MM.1S (cell line): ENCODE data around the gene CCDC88C.

Experiments
- DNase-seq: peaks from one replicate; pipeline ENCODE4 v3.0.0-alpha.2; 2015
- H2AFZ ChIP-seq: fragments of 300-600 bp; sonication (generic); 2 replicates; pipeline ENCODE4 v1.6.0; 2016; ENCODE audit warnings: antibody characterized with exemption, low read length
- H3F3A ChIP-seq: fragments of 300-600 bp; sonication (generic); 2 replicates; pipeline ENCODE4 v1.6.1; 2016; ENCODE audit warnings: mild to moderate bottlenecking, antibody characterized with exemption, low read length, moderate library complexity, mixed read lengths; ENCODE audit not compliant: insufficient read depth
- H3K27ac ChIP-seq: fragments of 300-600 bp; sonication (generic); 2 replicates; pipeline ENCODE4 v1.5.1; 2016; ENCODE audit warnings: mild to moderate bottlenecking, low read length
- H3K27me3 ChIP-seq: fragments of 300-600 bp; sonication (generic); replicated peaks from 2 replicates; pipeline ENCODE4 v1.6.0; 2016; ENCODE audit warnings: low read length; ENCODE audit not compliant: insufficient read depth
- H3K36me3 ChIP-seq: fragments of 300-600 bp; sonication (generic); replicated peaks from 2 replicates; pipeline ENCODE4 v1.6.1; 2016; ENCODE audit warnings: mild to moderate bottlenecking, low read length, mixed read lengths; ENCODE audit not compliant: insufficient read depth
- H3K4me1 ChIP-seq: fragments of 300-600 bp; sonication (generic); 2 replicates; pipeline ENCODE4 v1.6.1; 2016; ENCODE audit warnings: low read length, mixed read lengths
- H3K4me2 ChIP-seq: fragments of 300-600 bp; sonication (generic); 2 replicates; pipeline ENCODE4 v1.6.0; 2016; ENCODE audit warnings: low read depth, low read length
- H3K4me3 ChIP-seq: fragments of 300-600 bp; sonication (generic); 2 replicates; pipeline ENCODE4 v1.5.1; 2016; ENCODE audit warnings: low read length, mixed read lengths
- H3K79me2 ChIP-seq: fragments of 300-600 bp; sonication (generic); 2 replicates; pipeline ENCODE4 v1.6.1; 2016; ENCODE audit warnings: mixed run types, low read length, mixed read lengths
- H3K9ac ChIP-seq: fragments of 300-600 bp; sonication (generic); 2 replicates; pipeline ENCODE4 v1.6.1; 2016; ENCODE audit warnings: low read length, mixed read lengths
- H3K9me2 ChIP-seq: fragments of 300-600 bp; sonication (generic); replicated peaks from 2 replicates; pipeline ENCODE4 v1.6.1; 2016; ENCODE audit warnings: mild to moderate bottlenecking, low read length, mixed read lengths; ENCODE audit not compliant: insufficient read depth
- H3K9me3 ChIP-seq: fragments of 300-600 bp; sonication (generic); replicated peaks from 2 replicates; pipeline ENCODE4 v1.6.1; 2016; ENCODE audit warnings: mild to moderate bottlenecking, low read length, mixed read lengths; ENCODE audit not compliant: insufficient read depth
- H4K20me1 ChIP-seq: fragments of 300-600 bp; sonication (generic); 2 replicates; pipeline ENCODE4 v1.6.1; 2016; ENCODE audit warnings: mild to moderate bottlenecking, low read length, moderate library complexity, mixed read lengths; ENCODE audit not compliant: insufficient read depth
- EZH2 ChIP-seq: fragments of 300-600 bp; sonication (generic); optimal IDR thresholded peaks from 2 replicates; pipeline ENCODE3; 2017; ENCODE audit warnings: low read depth, mild to moderate bottlenecking, antibody characterized with exemption, low read length, mixed read lengths
- EZH2phosphoT487 ChIP-seq: fragments of 300-600 bp; sonication (generic); IDR thresholded peaks from 2 replicates; pipeline ENCODE4 v1.6.1; 2018; ENCODE audit warnings: antibody characterized with exemption, low read length
- TF ChIP-seq, protein P1 (sequence below): fragments of 300-600 bp; sonication (generic); IDR thresholded peaks from 2 replicates; pipeline ENCODE4 v1.5.1; 2016; ENCODE audit warnings: antibody characterized with exemption, low read length, mixed read lengths

Gene CCDC88C

DNA sequence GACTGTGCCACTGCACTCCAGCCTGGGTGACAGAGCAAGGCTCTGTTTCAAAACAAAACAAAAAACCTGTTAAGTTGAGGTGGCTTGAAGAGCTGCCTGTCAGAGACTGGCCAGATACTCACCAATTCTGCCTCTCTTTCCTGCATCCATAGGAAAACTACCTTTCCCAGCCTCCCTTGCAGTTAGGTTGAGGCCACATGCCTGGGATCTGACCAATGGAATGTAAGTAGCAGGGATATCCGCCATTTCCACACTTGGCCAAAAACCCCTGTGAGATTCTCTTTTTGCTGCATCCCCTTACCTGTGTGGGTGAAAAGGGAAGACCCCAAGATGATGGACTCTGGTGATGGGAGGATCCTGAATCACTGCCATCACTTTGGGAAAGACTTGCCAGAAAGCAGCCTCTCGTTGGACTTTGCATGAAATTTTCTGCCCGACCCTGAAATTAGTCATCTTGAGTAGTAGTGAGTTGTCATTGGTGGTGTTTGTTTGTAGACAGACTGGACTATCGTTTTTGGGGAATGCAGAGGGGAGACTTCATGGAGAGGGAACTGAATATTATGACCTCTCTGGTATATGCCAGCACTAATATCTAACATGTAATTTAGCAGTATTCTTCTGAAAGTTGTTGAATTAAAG, 187.1 kb downstream of the CCDC88C start:
- Histone ChIP-seq H3K79me2 (no peaks in the 10 kb centered on the region), H3K9me2 (no peaks in the 10 kb centered on the region), H4K20me1 (no peaks in the 10 kb centered on the region), H3K4me2 (no peak overlapping the region), H3K27ac (peak overlapping the region; percentile 64; the same call in 1 of the 2 replicates), H3K4me1 (peaks cover 20% of the 10 kb centered on the region), H3K9me3 (no peaks in the 10 kb centered on the region), H3K27me3 (no peaks in the 10 kb centered on the region), H3K9ac (no peak overlapping the region), H2AFZ (no peak overlapping the region), H3F3A (no peaks in the 10 kb centered on the region), H3K4me3 (no peak overlapping the region), H3K36me3 (no peaks in the 10 kb centered on the region)
- TF ChIP-seq EZH2phosphoT487 (no peak), EZH2 (no peak)
- TF ChIP-seq, protein P1, sequence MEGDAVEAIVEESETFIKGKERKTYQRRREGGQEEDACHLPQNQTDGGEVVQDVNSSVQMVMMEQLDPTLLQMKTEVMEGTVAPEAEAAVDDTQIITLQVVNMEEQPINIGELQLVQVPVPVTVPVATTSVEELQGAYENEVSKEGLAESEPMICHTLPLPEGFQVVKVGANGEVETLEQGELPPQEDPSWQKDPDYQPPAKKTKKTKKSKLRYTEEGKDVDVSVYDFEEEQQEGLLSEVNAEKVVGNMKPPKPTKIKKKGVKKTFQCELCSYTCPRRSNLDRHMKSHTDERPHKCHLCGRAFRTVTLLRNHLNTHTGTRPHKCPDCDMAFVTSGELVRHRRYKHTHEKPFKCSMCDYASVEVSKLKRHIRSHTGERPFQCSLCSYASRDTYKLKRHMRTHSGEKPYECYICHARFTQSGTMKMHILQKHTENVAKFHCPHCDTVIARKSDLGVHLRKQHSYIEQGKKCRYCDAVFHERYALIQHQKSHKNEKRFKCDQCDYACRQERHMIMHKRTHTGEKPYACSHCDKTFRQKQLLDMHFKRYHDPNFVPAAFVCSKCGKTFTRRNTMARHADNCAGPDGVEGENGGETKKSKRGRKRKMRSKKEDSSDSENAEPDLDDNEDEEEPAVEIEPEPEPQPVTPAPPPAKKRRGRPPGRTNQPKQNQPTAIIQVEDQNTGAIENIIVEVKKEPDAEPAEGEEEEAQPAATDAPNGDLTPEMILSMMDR, result no peak
- no peak for DNase-seq

DNA sequence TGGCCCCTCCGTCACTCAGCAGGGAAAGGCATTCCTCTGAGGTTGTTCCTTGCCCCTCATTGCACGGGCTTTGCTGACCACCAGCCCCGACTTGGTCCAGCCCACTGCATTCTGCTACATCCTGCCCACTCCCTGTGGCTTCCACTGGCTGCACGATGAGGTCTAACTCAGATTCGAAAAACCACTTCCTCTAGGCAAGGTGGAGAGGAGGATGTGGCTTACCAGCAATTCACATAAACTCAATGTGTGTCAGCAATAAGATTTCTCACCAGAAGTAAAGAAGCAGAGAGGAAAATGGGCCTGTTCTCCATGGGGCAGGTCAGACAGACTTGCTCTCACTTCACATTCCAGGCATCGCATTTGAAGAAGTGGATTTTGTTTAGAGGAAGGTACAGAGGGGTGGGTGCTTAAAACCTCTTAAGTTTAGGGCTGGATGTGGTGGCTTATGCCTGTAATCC, 187.8 kb downstream of the CCDC88C start:
- DNase-seq, result peak; percentile 78
- TF ChIP-seq, protein P1, result no peak
- TF ChIP-seq EZH2phosphoT487 (no peak), EZH2 (no peak)
- H3K36me3 ChIP-seq, result no peaks in the 10 kb centered on the region
- no peak overlapping the region for H3K4me3 ChIP-seq
- H3K4me1 ChIP-seq, result peaks cover 20% of the 10 kb centered on the region
- H3K27me3 ChIP-seq, result no peaks in the 10 kb centered on the region
- H3K27ac ChIP-seq, result peak overlapping the region; percentile 64; the same call in 1 of the 2 replicates
- H3K4me2 ChIP-seq, result peak overlapping the region; percentile 6; the same call in 1 of the 2 replicates
- no peaks in the 10 kb centered on the region for H3K79me2 ChIP-seq
- no peaks in the 10 kb centered on the region for H3K9me2 ChIP-seq
- H2AFZ ChIP-seq, result no peak overlapping the region
- no peaks in the 10 kb centered on the region for H4K20me1 ChIP-seq
- H3F3A ChIP-seq, result no peaks in the 10 kb centered on the region
- peak overlapping the region; percentile 15; the same call in 1 of the 2 replicates for H3K9ac ChIP-seq
- no peaks in the 10 kb centered on the region for H3K9me3 ChIP-seq

DNA sequence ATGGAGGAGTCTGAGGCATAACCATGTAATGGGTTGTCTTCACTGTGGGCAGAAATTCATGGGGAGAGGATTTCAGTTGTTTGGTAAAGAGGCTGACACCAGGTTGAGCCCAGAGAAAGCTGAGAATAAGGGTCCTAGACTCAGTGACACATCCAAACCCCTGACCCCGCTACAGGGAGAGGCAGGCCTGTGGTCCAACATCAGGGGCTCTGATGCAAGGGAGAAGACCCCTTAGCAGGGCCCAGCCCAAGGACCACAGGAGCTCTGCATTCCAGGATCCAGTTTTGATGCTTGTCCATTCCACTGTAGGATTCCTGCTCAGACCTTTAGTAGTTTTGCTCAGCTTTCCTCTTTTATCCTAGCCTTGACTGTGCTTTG, 188.6 kb downstream of the CCDC88C start:
- Histone ChIP-seq H4K20me1 (no peaks in the 10 kb centered on the region), H3K4me1 (peaks cover 20% of the 10 kb centered on the region), H3K9ac (no peak overlapping the region), H3K36me3 (no peaks in the 10 kb centered on the region), H3K9me2 (no peaks in the 10 kb centered on the region), H3K27me3 (no peaks in the 10 kb centered on the region), H3K27ac (no peak overlapping the region), H3K79me2 (no peaks in the 10 kb centered on the region), H3K9me3 (no peaks in the 10 kb centered on the region), H3K4me2 (no peak overlapping the region), H3F3A (no peaks in the 10 kb centered on the region), H3K4me3 (no peak overlapping the region), H2AFZ (no peak overlapping the region)
- TF ChIP-seq, protein P1, result no peak
- TF ChIP-seq EZH2phosphoT487 (no peak), EZH2 (no peak)
- DNase-seq, result no peak
